Left hindlimb (tissue), 1 donor: ENCODE measurements around the gene COBLL1.
"Not testable (repeated sequence)": the region's sequence is repeated elsewhere in the genome, so short reads cannot be mapped to it uniquely, and the experiment has no call there.

Experiments
- DNase-seq: peaks from one replicate; pipeline ENCODE4 v3.0.0-alpha.2; 2018

Gene COBLL1

DNA sequence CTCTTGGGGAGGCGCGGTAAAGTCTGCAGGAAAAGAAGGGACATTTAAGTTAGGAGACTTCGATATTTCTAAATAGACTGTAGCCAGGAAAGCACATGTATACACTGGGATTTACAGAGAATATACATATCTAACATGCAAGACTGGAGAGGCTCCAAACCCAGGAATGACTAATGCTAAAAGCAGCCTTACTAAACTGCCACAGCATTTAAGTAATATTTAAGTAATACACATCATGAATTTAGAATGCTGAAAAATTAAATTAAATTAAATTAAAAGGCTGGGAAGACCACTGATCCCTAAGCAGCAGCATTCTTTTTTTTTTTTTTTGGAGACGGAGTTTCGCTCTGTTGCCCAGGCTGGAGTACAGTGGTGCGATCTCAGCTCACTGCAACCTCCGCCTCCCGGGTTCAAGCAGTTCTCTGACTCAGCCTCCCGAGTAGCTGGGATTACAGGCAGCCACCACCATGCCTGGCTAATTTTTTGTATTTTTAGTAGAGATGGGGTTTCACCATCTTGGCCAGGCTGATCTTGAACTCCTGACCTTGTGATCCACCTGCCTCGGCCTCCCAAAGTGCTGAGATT lies 131.3 kb downstream of the COBLL1 start:
- DNase-seq, result not testable (repeated sequence)

DNA sequence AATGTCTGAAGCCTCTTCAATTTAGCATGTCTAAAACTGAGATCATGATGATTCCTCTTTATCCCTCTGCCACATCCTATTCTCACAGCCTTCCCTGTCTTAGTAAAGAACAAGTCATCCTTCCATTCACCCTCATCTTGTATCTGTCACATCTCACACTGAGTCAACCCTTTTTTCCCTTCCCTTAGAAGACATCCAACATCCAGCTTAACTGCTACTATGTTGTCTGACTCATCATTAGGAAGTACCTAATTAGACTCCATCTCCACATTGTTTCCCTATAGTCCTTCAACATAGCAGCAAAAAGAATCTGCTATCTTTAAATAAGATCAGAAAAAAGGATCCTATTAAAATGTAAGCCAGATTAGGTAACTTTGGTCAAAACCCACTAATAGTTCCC lies 135.1 kb downstream of the COBLL1 start:
- DNase-seq, result no peak

DNA sequence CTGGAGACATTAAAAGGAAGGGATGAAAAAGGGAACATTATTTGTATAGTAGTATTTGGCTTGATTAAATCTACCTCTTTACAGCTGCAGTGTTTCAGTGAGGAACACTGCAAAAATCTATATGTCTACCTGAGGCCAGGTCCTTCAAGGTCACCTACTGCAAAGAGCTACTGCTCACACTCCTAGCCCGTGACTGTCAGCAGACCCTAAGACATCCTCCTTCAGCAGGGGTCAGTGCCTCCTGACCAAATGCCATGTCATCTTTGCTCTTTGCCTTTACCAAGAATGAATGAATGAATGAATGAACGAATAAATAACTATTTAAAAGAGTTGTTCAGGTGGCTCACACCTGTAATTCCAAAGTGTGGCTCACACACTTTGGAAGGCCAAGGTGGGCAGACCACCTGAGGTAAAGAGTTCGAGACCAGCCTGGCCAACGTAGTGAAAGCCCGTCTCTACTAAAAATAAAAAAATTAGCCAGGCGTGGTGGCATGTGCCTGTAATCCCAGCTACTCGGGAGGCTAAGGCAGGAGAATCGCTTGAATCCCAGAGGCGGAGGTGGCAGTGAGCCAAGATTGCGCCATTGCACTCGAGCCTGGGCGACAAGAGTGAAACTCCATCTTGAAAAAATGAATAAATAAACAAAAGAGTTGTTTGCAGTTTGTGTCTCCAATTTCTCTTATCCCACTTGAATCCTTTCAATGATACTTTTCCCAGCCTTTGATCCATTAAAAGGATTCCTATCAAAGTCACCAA lies 136.0 kb downstream of the COBLL1 start:
- no peak for DNase-seq

DNA sequence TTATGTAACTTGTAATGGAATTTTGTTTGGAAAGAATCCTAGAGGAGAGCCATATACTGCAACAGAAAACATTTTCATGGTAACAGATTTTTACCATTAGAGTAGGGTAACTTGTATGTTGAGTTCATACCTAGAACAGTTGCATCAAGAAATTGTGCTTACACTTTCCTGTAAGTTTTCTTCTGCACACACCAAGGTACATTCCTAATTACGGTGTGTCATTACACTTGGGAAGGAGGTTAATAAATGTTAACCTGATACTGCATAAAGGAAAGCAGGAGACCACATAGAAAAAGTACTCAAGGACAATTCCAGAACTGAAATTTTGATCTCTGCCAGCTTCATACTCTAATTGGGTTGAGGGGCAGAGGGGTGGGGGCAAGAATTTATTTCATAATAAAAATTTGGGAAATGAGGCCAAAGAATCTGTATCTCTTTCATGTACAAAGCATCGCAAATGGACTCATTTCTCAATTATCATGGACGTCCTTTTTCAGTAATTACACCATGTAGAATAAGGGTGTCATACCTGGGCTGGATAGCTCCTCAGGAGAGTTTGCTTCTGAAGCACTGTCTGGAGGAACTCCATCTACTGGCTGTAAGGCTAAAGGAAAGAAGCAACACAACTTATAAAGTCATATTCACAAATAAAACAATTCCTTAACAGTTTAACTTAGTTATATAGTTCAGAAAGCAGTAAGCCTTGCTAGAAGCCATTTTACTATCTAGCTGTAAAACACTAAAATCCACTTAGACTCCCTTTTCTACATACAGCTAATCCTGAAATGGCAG lies 137.5 kb downstream of the COBLL1 start:
- DNase-seq, result no peak

DNA sequence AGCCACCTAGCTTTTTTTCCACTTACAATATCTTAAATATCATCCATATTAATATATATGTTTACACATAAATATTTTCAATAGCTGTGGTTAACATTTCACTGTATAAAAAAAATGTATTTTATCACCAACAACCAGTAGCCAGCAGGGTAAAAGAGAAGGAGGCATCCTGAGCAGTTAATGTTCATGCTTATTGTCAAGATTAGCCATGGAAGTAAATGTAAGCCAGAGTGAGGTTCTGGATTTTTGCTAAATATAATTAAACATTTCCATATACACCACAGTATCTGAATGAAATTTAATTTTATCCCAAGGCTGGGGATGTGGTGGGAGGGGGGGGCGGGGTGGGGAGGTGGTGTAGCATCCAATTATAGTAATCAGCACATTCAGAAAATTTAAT lies 140.1 kb downstream of the COBLL1 start:
- DNase-seq, result no peak

DNA sequence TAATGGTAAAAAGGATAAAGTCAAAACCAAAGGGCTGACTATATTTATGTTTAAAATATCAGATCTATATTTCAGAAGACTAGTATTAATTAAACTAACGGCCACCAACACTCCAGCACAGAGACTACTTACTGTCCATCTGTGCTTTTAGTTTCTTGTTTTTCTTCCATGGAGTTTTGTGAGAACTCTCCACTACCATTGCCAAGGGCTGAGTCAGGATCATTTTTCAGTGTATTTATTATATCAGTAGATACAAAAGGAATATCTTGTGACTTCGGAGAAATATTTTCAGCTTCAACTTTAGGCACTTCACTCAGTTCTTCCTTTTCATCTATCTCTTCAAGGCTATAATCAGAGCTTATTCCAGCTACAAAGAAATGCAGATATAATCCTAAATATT lies 141.2 kb downstream of the COBLL1 start:
- DNase-seq, result no peak

DNA sequence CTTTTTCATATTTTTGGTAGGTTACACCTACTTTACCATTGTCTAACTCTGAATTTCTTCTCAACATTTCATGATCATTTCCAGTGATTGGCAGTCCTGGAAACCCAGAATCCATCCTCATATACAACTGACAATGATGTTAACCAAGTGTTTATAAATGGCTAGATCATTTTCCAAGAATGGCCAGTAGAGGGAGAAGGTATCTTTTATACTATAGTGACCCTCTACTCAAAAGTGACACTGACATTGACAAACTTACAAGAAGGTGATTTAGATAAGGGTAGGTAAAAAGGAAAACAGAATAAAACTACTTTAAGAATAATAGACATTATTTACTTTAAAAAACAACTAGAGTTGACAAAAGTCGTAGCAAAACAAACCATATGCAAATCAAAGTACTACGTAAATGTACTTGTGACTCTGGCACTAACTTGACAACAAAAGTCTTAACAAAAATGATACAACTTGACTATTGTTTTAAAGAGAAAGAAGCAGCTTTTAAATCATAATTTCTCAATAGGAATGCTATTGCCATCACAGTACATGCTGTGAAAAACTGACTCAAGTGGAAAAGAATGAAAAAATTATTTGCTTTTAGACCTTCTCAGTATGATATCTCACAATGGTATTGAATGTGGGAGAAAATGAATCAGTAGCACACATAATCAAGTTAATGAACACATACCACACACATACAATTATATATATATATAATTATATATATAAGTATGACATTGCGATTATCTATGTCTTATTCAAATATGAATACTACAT lies 143.7 kb downstream of the COBLL1 start:
- DNase-seq, result no peak

DNA sequence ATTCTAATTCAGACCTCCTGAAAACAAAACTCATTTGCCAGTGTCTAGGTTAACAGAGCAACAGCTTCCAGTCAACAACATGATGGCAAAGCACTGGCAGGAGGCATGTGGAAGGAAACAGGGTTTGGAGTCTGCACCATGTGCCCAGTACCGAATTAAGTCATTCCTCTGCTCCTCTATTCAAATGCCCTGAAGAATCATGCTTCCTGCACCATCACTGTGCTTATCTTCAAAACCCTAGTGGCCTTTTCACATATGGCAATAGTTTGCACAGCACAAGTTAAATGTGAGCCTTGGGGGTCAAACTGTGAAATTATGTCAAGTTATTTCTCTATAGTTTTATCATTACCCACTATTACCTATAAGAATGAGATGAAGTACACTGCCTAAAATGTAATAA lies 145.0 kb downstream of the COBLL1 start:
- DNase-seq, result no peak

DNA sequence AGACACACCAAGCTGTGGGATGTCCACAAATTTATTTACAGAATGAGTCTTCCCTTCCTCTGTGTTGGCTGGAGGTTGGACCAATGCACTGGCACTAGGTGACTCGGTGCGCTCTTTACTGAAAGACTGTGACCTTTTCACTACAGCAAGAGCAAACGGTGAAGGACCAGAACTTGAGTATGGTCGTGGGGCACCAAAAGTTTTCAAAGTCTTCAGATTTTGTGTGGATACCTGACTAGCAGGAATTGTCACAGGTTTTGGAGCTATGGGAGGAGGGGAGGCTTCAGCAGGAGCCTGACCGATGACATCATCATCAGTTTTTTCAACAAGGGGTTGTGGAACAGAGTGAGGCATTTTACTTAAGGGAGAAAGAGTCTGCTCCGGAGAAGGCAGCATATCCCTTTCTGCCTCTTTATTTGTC lies 147.3 kb downstream of the COBLL1 start:
- DNase-seq, result no peak

DNA sequence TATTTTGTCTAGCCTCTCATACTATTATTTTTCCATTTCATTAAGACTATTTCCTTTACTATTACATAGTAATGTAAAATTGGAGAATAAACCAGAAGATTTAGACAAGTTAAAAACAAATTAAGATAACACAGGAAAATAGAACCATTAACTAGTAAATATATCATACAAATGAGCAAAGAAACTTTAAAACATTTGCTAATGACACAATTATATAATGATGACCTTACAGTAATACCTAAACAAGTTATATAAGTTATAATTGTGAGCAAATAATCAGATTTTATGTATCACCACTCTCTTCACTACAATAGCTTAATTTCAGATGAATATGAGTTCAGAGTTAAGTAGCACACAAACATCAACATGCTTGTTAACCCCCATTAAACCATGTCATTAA lies 147.8 kb downstream of the COBLL1 start:
- DNase-seq, result no peak

DNA sequence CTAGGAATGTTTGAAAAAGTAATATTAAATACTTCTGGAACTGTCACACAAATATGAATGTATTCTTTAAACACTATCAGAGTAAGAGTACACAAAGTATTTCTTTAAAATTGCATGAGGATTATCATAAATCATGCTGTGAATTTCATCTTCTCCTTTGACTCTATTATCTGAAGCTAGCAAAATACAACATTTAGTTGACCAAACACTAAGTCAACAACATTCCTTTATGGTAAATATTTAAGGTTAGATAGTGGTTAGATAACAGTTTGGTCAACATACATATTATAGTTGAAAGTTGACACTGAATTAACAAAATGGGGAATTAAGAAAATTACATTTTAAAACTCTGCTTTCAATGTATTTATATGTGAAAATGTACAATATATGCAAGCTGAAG lies 148.2 kb downstream of the COBLL1 start:
- no peak for DNase-seq

DNA sequence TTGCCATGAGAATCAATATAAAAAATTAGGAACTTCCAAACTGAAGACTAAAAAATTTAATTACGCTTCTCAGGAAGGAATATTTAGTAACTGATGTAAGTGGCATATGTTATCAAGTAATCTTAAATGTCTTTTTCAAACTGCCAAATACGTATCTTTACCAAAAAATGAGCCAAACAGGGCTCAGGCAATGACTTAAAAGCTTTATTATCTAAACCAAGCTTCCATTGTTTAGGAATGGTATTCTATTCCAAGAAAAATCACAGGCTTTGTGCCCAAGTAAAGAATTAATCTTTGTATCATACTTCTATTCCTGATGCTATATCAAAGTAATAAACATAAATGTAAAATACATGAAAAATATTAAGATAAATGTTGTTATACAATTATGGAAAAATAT lies 148.7 kb downstream of the COBLL1 start:
- no peak for DNase-seq

DNA sequence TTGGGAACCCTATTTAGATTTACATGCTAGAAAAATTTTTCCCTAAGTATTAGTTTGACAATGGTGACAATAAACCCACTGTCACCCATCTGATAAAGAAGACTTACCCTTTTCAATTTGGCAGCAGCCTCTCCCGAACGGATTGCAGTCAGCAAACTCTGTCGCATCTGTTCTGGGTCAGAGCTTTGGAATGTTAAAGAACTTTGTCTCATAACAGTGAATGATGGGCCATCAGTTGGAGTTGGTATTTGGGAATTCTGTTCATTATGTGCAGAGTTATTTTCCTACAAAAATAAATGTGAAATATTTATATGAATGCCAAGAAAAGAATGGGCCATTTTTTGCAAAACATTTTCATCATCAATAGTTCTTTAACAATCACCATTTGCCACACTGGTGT lies 149.5 kb downstream of the COBLL1 start:
- no peak for DNase-seq

DNA sequence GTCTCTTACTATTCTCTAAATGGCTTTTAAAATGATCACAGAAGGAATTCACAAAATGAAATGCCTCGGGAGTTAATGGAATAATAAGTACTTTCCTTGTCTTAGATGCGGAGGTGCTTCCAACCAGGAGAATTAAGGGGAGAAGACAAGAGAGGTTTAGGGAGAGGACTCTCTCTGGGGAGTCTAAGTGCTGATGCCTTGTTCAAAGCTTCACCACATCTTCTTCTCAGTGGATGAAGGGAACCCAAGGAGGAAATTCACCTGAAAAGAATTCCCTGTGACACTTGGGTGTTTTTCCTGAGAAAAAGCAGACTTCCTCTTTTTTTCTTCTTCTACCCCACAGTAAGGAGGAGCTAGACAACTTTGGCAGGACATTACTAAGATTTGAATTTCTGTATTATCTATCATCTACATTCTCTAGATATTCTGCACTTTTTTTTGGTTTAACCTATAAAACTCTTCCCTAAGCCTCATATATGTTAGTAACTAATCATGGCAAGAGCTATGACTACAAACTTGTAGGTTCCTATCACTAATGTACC lies 150.2 kb downstream of the COBLL1 start:
- DNase-seq, result no peak

DNA sequence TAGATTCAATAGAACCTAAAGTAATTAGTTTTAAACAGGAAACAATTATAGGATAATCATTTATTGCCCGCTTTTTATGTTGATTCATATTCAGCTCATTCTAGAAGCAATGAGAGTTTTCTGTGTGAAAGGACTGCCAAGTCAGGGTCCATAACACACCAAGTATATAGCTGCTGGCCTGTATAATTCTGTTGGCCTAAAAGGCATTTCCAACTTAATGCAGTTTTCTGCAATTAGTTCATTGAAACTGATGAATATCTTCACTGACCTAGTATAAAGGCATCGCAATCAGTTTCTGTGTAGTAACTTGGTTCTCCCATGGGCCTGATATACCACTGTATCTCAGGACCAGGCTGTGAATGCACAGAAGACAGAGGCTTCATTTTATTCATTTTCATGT lies 151.3 kb downstream of the COBLL1 start:
- no peak for DNase-seq

DNA sequence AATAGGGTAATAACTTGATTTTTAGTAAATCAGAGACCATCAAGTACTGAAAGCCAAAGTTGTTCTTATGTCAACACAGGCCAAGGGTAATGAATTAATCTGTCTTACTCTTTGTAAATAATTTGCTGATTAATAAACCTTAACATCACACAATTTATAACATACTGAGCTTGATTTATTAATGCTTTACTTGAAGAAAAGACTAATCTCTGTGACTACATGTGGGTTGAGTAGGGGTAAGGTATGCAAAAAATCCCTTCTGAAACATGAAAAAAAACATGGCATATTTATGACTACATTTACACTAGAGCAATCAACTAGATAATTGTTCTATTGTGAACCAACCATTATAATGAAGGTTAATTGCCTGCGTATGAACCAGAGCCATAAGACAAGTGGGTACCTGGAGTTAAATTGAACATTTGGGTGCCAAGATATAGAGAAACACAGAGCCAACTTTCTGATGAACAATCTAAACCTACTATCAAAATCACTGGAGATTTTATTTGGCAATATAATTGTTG lies 152.7 kb downstream of the COBLL1 start:
- no peak for DNase-seq

DNA sequence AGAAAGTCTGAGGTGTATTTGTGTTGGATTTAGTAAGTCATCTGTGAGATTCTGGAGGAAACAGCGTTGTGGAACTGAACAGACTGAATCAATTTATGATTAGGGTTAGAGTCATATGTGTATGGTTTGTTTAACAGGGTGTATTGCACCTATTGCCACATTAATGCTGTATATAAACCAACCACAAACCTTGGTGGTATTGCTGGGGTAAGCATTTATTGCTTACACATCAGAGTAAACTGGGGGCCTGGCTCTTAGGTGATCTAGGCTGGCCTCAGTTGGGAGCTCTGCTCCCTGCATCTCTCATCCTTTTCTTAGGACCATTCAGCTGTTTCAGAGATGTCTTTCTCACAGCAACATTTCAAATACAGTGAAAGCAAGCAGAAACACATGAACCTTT lies 160.6 kb downstream of the COBLL1 start:
- no peak for DNase-seq

DNA sequence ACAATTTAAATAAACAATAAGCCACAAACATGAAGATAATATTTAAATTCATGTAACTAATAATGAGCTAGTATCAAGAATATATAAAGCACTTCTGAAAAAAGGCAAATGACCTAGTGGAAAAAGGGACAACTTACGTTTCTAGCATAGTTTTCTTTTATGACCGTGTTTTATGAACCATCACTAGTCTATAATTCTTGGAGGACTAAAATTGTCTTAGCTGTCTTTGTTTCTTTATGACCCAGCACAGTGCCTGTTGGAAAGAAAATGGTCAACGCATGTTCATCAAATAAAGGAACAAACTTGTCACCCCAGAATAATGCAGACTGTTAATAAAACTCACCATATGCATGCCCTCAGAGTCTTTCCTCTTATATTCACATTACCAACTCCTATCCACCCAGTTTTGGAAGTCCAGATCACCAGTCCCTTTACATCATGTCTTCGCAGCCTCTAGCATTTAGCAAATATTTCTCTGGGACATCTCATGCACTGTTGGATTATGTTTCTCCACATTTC lies 162.9 kb downstream of the COBLL1 start:
- DNase-seq, result no peak

DNA sequence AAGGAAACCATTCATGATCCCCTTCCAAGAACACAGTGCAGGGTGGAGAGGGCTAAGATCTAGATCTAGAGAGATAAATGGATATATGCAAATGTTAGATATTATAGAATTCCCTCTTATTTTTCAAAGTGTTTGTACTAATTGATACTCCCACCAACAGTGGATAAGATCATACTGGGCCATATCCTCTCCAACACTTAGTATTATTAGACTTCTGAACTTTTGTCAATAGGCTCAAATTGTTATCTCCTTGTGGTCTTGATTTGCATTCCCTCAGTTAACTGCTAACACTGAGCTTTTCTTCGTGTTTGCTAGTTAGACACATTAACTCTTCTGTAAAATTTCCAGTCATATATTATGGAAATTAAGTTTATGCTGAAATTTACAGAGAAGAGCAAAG lies 163.9 kb downstream of the COBLL1 start:
- DNase-seq, result no peak

DNA sequence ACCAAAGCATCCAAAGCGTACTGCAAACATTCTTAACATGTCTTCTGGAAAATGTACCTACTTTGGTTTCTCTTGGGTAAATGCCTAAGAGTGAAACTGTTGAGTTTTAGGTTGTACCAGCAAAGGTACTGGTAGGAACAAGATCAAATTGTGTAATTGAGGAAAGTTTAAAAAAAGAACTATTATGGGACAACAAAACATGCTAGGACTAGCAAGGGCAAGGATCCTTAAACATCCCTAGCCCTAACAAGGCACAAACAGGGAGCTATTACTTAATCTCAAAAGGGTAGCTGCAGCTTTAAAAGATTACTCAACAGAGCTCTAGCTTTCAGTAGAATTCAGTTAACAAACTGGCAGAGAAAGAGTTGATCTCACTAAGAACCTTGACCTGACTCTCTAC lies 164.4 kb downstream of the COBLL1 start:
- DNase-seq, result no peak

DNA sequence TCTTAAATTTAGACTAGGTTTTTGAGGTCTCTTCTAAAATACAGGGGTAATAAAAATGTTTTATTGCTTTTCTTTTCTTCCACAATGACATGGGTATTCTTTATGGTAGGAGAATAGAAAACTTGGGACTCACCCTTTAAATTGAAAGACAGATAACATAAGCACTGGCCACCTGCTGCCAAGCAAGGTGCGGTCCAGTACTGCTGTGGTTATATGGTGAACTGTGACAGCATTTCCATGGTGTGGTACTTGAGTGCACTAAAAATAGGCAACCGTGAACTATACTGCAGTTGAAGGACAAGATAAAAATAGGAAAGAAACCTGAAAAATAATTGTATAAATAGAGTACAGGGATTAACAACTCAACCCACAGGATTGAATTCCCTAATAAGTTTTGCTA lies 165.9 kb downstream of the COBLL1 start:
- no peak for DNase-seq

DNA sequence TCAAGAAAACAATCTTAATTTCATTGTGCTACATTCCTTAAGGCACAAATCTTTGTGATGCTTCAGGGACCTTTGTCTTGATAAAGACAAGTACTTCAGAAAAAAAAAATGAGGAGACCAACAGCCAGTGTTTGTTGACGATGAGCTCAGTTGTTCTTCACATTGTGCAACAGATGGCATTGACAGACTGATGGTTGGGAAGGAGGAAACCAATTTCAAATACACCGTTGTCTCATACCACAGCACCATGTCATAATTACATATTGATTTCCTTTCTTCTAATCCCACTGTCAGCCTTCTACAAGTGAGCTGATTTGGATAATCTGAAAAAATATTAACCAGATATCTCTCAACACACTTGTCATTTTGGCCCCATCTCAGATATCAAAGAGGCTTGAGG lies 166.6 kb downstream of the COBLL1 start:
- DNase-seq, result no peak
